ENCODE results near the gene ATP2B2.

ATP2B2 gene

DNA sequence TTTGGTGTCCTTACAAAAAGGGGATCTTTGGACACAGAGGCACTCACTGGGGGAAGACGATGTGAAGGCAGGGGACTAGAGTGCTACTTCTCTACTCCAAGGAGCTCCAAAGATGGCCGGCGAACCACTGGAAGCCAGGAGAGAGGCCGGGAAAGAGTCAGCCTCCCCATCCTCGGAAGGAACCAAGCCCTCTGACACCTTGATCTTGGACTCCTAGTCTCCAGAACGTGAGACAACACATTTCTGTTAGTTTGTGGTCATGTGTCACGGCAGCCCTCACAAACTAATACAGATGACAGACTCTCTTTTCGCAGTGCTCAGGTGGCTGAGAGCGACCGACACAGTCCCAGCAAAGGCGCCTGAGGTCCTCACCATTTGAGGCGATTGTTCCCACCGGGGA is 24.4 kb upstream of the ATP2B2 start:
- DNase-seq = no peak

GRCh38 chr3:10528046-10528445 is 22.7 kb upstream of the ATP2B2 start:
- DNase-seq = no peak

- no peak for DNase-seq
These were observed 22.1 kb upstream of the ATP2B2 start for GRCh38 chr3:10527295-10528001.

DNA sequence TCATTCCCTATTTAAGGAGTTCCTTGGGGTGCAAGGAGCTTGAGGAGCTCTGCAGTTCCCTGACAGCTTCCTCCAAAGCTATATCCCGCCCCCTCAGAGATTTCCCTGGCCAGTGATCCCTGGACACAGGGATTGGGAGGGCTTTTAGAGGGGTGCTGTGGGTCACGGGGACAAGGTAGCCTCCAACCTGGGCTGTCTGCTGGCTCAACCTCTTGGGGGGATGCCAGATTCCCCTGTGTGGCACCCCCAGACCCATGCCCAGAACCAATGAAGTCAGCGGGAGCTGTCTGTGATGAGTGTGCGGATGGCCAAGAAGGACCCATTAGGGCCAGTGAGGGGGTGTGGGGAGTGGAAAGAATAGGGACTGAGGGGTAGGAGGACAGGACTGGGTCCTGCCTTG is 21.0 kb upstream of the ATP2B2 start:
- no peak for DNase-seq

GRCh38 chr3:10524799-10525301 is 19.5 kb upstream of the ATP2B2 start:
- DNase-seq = no peak

DNA sequence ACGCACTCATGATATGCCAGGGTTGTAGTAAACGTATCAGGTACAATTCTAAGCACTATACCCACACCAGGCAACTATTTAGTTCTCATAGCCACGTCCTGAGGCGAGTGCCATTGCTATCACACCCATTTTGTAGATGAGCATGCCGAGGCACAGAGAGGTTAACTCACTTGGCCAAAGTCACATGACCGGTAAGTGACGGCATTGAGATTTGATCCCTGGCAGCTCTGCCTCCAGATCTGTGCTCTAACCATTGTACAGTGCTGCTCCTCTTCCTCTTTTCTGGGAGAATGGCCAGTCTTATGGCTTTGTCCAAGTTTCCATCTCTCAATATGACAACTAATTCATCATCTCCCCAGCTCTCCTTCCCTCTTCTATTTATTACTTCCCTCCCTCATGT is 18.9 kb upstream of the ATP2B2 start:
- DNase-seq = no peak

DNA sequence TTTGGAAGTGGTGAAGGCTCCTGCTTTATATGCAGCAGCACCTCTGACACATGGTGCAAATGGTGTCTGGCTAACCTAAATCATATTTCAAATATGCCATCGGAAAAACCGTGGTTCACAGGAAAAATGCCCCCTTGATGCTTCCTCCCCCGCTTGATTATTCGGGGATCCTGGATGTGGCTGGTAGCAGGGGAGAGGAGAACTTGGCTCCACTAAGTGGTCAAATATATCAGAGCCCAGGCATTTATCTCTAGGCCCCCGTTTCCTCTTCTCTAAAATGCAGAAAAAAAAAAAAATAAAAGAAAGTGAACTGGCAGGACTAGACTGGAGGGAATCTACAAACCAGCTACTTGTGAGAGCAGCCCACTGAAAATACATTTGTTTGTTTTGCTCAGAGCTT is 18.2 kb upstream of the ATP2B2 start:
- no peak for DNase-seq

DNA sequence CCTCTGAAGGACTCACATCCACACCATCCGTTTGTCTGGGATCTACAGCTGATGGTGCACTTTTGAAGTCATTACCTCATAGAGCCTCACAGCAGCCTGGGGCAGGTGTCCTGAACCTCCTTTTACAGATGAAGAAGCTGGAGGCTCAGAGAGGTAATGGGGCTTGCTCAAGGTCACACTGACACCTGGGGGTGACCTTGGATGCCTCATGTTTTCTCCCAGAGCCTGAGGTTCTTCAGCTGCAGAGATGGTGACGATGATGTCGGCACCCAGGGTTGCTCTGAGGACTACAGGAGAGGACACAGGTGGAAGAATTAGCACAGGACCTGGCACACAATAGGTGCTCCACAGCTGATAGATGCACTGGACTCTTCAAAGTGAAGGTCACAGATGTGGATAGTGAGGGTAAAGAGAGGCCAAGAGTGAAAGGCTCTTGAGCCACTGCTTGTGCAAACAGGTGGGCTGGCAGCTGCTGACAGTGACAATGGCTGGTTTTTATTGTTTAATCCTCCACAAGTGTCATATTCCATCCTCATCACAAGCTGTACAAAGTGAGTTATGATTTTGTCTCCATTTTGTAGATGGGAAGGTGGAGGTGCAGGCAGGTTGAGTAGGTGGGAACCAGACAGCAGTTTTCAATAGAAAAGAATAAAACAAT is 17.4 kb upstream of the ATP2B2 start:
- DNase-seq = no peak

GRCh38 chr3:10521772-10522441 is 16.5 kb upstream of the ATP2B2 start:
- DNase-seq = no peak

GRCh38 chr3:10520072-10520471 is 14.7 kb upstream of the ATP2B2 start:
- DNase-seq = no peak

GRCh38 chr3:10519236-10519635 is 13.8 kb upstream of the ATP2B2 start:
- DNase-seq = no peak

GRCh38 chr3:10518506-10519150 is 13.2 kb upstream of the ATP2B2 start:
- peak; percentile 59 for DNase-seq

DNA sequence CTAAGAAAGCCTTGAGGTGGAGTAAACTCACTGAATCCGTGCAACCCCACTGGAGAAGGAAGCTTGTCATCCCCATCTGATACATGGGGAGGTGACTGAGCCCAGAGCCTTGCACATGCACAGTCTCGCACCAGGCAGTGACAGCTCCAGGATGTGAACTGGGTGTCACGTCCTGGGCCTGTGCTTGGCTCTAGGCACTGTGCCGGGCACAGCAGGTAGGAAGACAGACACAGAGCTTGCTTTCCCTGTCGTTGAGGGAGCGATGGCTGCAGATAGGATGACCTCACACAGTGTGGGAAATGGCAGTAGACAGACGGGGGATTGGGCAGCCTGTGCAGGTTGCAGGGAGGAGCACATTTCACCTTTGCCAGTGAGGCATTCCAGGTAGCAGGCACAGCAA is 12.2 kb upstream of the ATP2B2 start:
- DNase-seq = no peak

DNA sequence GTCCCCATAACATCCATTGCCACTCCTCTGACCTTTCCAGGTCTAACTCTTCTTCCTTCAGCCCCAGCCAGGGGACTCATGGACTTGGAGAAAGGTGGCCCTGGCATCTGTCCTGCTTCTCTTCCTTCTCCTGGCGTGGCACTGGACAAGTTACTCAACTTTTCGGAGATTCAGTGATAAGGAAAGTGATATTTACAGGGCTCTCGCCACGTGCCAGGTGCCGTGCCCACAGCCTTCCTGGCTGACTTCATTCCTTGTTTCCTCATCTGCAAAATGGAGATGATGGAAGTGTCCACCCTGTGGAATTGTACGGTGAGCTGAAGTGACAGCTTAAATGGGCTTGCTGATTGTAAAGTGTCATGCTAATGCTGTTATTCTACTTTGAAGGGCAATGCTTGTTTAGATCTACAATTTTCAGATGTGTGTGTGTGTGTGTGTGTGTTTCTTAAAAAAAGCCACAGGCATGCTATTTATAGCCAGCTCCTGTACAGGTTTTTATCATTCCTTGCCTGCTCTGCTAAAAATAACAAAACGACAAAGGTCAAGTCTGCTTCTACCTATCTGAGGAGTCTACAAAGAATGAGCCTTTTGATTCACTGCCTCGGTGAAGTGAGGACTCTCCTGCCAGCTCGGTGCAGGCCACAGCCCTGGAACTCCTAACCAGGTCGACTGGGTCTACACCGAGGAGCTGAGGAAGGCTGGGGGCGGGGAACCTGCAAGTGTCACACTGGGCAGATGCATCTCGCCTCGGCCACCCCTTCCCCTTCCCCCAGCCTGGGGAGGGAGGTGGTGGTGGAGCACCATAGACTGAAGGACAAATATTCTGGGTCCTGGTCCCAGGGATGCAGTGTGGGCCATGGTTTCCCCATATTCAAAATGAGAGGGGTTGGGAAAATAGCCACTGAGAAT is 11.4 kb upstream of the ATP2B2 start:
- DNase-seq = no peak

- no peak for DNase-seq
These were observed 10.6 kb upstream of the ATP2B2 start for GRCh38 chr3:10515884-10516495.

DNA sequence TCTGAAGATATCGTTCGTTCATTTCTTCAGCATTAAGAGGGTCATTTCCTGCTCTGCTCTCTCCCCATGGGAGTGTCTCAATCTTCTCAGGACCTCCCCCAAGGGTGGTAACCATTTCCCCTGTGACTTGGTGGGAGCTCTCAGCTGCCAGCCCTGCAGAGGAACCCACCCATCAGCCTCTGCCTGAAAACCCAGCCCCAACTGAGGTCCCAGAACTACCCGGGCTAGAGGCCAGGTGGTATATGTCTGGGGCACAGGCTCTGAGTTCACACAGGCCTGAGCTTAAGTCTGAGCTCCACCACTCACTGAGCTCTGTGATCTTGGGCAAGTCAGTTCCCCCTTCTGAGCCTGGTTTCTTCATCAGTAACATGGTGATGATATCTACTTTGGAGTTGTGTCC is 10.0 kb upstream of the ATP2B2 start:
- DNase-seq = no peak

GRCh38 chr3:10514407-10515069 is 9.2 kb upstream of the ATP2B2 start:
- no peak for DNase-seq

DNA sequence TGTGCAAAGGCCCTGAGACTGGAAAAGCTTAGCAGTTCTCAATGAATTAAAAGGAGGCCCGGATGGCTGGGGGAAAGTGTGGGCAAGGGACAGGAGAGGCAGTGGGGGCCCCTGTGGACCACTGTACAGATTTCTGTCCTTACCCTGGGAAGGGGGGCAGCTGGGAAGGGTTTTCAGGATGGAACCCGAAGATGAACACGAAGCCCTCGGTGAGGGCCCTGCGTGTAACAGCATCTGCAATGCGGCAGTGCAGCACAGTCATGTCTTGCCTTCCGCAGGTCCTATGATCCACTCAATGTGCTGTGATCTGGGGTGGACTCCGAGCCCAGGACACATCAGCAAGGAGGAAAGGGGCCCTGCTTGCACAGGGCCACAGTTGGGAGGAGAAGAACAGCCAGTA is 7.9 kb upstream of the ATP2B2 start:
- no peak for DNase-seq

- DNase-seq = no peak
These were observed 7.3 kb upstream of the ATP2B2 start for GRCh38 chr3:10512687-10513086.

- DNase-seq = peak; percentile 49
These were observed 6.6 kb upstream of the ATP2B2 start for GRCh38 chr3:10511809-10512494.

All from fibroblast of skin of abdomen (primary cell).